Adrenal gland (tissue), 5 donors: Measurements from ENCODE around the gene C17orf100.
"Not testable (repeated sequence)": the region's sequence is repeated elsewhere in the genome, so short reads cannot be mapped to it uniquely, and the experiment has no call there.

Experiments used
- CTCF ChIP-seq, 6 experiments: fragments of 450-650 bp in 4 of 6; fragments of 200-600 bp in 2 of 6; sonication (generic) in 1 of 6; IDR thresholded peaks; 1 replicate in 5 of 6; 2 replicates in 1 of 6; pipeline versions ENCODE4 v1.5.1 to v1.8.0; 2016 to 2021; ENCODE audit warnings: antibody characterized with exemption in 6 of 6, mild to moderate bottlenecking in 2 of 6, moderate library complexity in 1 of 6
- POLR2A ChIP-seq, 2 donors: fragments of 450-650 bp; IDR thresholded peaks; one replicate each; pipeline ENCODE4 v1.6.1; 2017; ENCODE audit warnings: antibody characterized with exemption in 2 of 2, mild to moderate bottlenecking in 2 of 2, moderate library complexity in 1 of 2
- donor health status: DM: no; HTN: no; CAD: no.

DNA sequence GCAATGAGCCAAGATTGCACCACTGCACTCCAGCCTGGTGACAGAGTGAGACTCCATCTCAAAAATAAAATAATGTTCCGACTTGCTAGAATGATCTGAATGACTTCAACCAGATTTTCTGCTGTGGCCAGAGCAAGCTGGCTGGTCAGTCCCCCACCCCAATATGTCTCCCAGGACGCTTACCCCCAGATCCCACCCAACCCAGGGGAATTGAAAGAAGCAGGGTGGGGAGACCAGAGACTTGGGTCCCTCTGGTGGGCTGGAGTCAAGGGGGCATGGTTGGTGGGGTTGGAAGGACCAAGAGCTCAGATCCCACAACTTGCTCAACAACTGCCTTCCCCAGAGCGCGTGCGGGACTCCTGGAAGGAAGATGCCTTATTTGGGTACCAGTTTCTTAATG is 6.8 kb downstream of the C17orf100 start:
- TF ChIP-seq CTCF, POLR2A (IDR thresholded peaks at IDR 0.05): not testable (repeated sequence)
